Mucosa of rectum (tissue), 2 donors: ENCODE data around the gene MAPK8IP3.
A peak's percentile ranks its signal among the peaks of the same experiment; 100 is the strongest.
"Not testable (repeated sequence)": the region's sequence is repeated elsewhere in the genome, so short reads cannot be mapped to it uniquely, and the experiment has no call there.

ENCODE experiments used
- H3K27ac ChIP-seq, 2 donors: one replicate each; pipeline ENCODE4 v1.7.0; 2013; ENCODE audit warnings: inconsistent platforms in 2 of 2, low read depth in 2 of 2, low read length in 2 of 2
- H3K27me3 ChIP-seq, 2 donors: one replicate each; pipeline ENCODE4 v1.7.0; 2013; ENCODE audit warnings: low read length in 2 of 2; ENCODE audit not compliant: control insufficient read depth in 2 of 2, insufficient read depth in 2 of 2
- H3K36me3 ChIP-seq, 2 donors: one replicate each; pipeline ENCODE4 v1.7.0; 2013; ENCODE audit warnings: low read length in 2 of 2; ENCODE audit not compliant: control insufficient read depth in 2 of 2, insufficient read depth in 2 of 2
- H3K4me1 ChIP-seq, 2 donors: one replicate each; pipeline ENCODE4 v1.7.0; 2013; ENCODE audit warnings: low read length in 2 of 2, mild to moderate bottlenecking in 1 of 2; ENCODE audit not compliant: control insufficient read depth in 2 of 2, insufficient read depth in 2 of 2
- H3K4me3 ChIP-seq, 2 donors: one replicate each; pipeline ENCODE4 v1.7.0; 2013; ENCODE audit warnings: low read length in 2 of 2
- H3K9ac ChIP-seq, 2 donors: one replicate each; pipeline ENCODE4 v1.7.0; 2013; ENCODE audit warnings: low read length in 2 of 2, low read depth in 1 of 2, mild to moderate bottlenecking in 1 of 2
- H3K9me3 ChIP-seq, 2 donors: one replicate each; pipeline ENCODE4 v1.7.0; 2013; ENCODE audit warnings: low read length in 2 of 2; ENCODE audit not compliant: control insufficient read depth in 2 of 2
- donor health status: healthy.
- donor health status: Normal muscosa, but diverticular disease.

Gene MAPK8IP3

DNA sequence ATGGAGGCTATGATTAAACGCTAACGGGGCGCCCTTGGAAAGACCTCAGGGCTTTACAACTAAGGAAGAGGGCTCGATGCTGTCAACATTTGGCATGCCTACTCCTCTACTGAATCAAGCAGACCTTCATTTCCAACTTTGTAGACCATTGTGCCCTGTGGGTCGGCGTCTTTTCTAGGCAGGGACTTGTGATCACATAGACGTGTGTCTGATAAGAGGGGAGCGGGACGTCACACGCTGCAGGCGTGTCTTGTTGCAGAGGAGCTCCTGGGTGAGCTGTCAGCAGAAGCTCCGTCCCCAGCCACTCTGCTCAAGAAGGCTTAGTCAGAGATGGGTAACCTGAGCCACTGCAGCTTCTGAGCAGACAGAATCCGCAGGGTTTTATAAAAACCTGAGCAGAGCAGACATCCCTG is 2.8 kb downstream of the MAPK8IP3 start:
- Histone ChIP-seq H3K4me1 (peaks cover 7 to 20% of the 10 kb centered on the region in 2 donors), H3K27me3 (no peaks in the 10 kb centered on the region), H3K4me3 (no peak overlapping the region), H3K27ac (no peak overlapping the region), H3K36me3 (peaks cover 0 to 2% of the 10 kb centered on the region in 2 donors), H3K9me3 (no peaks in the 10 kb centered on the region), H3K9ac (no peak overlapping the region)

DNA sequence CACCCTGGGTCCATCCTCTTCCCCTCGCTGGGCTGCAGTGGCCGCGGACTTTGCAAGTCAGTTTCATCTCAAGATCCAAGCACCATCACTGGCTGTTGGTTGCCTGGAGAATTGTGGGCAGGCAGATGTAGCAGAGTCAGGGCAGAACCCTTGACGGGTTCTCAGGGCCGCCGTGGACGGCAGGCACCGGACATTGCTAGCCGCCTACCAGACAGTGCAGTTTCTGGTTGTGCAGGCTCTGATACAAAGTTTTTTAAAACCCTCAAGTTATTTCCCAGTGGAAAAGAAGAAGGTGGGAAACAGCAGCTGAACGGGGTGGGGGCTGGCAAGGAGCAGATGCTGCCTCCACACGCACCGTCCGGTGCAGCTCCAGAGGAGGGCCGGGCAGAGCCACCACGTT is 3.4 kb downstream of the MAPK8IP3 start:
- Histone ChIP-seq H3K4me1 (peaks cover 7 to 20% of the 10 kb centered on the region in 2 donors), H3K27me3 (no peaks in the 10 kb centered on the region), H3K27ac (no peak overlapping the region), H3K36me3 (peaks cover 0 to 2% of the 10 kb centered on the region in 2 donors), H3K9ac (no peak overlapping the region), H3K4me3 (no peak overlapping the region), H3K9me3 (no peaks in the 10 kb centered on the region)

DNA sequence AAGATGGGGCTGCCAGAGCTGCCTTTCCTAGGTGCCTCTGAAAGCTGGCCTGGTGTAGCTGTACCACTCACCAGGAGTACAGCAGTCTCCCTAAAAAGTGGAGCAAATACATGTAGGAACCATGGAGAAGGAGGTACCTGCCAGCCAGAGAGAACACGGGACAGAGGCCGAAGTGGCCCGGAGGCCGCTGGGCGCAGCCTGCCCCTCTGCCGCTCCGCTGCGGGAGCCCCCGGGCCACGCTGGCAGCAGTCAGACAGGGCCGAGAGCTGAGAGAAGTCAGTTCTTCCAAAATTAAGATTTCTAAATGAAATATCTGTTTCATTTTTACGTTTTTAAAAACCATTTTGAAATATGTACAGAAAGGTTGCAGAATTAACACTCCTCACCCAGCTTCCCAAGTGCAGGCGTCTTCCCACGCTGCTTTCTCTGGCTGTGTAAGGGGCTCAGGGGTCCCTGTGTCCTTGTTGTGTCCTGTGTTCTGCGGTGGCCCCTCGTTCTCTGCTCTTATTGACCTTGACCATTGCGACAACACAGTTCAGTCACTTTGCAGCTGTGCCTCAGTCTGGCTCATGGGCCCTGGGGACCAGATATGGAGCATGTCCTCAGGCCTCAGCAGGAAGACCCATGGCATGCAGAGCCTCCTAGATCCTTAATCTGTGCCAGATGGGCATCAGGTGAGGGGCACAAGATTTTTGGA is 5.0 kb downstream of the MAPK8IP3 start:
- no peak overlapping the region for H3K9ac ChIP-seq
- no peak overlapping the region for H3K27ac ChIP-seq
- no peak overlapping the region for H3K4me3 ChIP-seq
- peaks cover 0 to 2% of the 10 kb centered on the region in 2 donors for H3K36me3 ChIP-seq
- H3K4me1 ChIP-seq = peaks cover 7 to 14% of the 10 kb centered on the region in 2 donors
- no peaks in the 10 kb centered on the region for H3K27me3 ChIP-seq
- H3K9me3 ChIP-seq = no peaks in the 10 kb centered on the region

DNA sequence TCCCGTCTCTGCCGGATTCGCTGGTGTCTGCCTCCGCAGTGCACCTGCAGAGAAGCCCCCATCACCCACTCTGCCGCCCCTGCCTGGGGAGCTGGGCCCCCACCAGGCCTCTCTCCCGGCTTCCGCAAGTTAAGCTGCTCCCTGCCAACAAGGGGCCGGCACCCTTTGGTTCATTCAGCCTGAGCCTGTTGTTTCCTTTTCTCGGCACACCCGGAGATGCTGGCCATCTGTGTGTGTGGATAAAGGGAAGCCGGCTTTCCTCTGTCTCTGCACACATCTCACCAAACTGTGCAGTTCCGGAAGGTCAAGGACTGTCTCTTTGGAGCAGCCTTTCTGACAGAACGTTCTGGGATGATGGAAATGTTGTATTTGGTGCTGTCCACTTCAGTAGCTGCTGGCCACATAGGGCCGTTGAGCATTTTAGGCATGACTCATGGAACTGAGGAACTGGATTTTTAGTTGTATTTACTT is 6.8 kb downstream of the MAPK8IP3 start:
- Histone ChIP-seq H3K36me3 (peaks cover 0 to 2% of the 10 kb centered on the region in 2 donors), H3K4me1 (peaks cover 0 to 3% of the 10 kb centered on the region in 2 donors), H3K27ac (no peak overlapping the region), H3K9me3 (no peaks in the 10 kb centered on the region), H3K9ac (no peak overlapping the region), H3K4me3 (no peak overlapping the region), H3K27me3 (no peaks in the 10 kb centered on the region)

DNA sequence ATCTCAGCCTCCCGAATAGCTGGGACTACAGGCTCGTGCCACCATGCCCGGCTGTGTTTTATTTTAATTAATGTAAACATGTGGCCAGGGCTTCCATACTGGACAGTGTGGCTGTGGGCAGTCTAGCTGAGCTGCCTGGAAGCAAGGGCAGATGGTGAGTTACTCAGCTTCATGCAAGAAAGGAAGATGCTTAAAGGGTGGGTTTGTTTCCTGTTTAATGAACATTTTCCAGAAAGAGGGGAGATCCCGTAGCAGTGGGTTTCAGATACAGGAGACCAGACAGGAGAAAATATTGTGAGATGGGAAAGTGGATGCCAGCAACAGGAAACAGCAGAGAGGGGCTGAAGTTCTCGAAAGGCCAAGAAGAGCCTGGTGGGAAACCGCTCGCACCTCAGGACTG is 7.3 kb downstream of the MAPK8IP3 start:
- Histone ChIP-seq H3K4me1 (no peaks in the 10 kb centered on the region), H3K9me3 (no peaks in the 10 kb centered on the region), H3K27me3 (no peaks in the 10 kb centered on the region), H3K9ac (no peak overlapping the region), H3K27ac (peak overlapping the region in 1 of 2 donors; percentile 65), H3K4me3 (no peak overlapping the region), H3K36me3 (peaks cover 0 to 2% of the 10 kb centered on the region in 2 donors)

DNA sequence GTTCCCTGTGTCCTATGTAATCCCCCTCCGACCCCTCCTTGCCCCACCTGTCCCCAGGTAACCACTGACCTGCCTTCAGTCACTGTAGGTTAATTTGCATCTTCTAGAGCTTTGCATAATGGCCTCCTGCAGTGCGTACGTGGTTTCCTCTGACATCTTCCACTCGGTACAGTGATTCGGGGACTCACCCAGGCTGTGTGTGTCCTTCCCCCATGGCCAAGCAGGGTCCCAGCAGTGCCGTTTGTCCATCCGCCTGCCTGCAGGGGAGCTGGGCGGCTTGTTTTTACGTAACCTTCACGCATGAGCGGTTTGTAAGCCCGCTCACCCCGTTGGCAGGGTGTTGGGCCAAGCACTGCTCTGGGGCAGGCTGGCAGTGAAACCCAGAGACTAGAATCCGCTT is 7.9 kb downstream of the MAPK8IP3 start:
- Histone ChIP-seq H3K4me3 (peak overlapping the region in 1 of 2 donors; percentile 42), H3K36me3 (peaks cover 0 to 2% of the 10 kb centered on the region in 2 donors), H3K27ac (peak overlapping the region in 1 of 2 donors; percentile 65)

DNA sequence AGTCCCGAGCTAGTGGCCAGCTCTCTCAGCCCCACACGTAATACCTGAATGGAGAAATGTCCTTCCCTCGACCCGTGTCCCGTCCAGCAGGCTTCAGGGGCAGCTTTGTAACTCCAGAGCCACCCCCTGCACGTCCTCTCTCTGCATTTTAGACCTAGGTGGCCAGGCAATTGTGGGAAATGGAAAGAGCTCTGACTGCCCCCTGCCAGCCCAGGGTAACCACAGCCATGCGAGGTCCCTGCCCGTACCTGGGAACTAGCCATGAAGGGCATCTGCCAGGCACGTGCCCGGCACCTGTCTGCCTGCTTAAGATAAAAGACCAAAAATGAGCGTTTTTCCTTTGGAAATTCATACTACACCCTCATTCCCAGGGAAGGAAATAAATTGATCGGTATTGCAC is 9.2 kb downstream of the MAPK8IP3 start:
- Histone ChIP-seq H3K9ac (no peak overlapping the region), H3K27ac (no peak overlapping the region), H3K27me3 (no peaks in the 10 kb centered on the region), H3K4me1 (no peaks in the 10 kb centered on the region), H3K36me3 (peaks cover 0 to 2% of the 10 kb centered on the region in 2 donors), H3K9me3 (no peaks in the 10 kb centered on the region), H3K4me3 (no peak overlapping the region)

More for the DNA sequence above, 7.9 kb downstream of the MAPK8IP3 start:
- Histone ChIP-seq H3K9me3 (no peaks in the 10 kb centered on the region), H3K27me3 (no peaks in the 10 kb centered on the region), H3K4me1 (no peaks in the 10 kb centered on the region), H3K9ac (peak overlapping the region in 1 of 2 donors; percentile 41)

DNA sequence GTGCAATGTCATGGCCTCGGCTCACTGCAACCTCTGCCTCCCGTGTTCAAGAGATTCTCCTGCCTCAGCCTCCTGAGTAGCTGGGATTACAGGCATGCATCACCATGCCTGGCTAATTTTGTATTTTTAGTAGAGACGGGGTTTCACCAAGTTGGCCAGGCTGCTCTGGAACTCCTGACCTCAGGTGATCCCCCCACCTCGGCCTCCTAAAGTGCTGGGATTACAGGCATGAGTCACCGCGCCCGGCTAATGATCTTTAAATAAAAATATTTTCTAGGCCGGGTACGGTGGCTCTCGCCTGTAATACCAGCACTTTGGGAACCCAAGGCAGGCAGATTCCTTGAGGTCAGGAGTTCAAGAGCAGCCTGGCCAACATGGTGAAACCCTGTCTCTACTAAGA is 12.2 kb downstream of the MAPK8IP3 start:
- not testable (repeated sequence) for H3K9ac ChIP-seq, H3K36me3 ChIP-seq, H3K9me3 ChIP-seq, H3K4me3 ChIP-seq, H3K4me1 ChIP-seq, H3K27ac ChIP-seq, H3K27me3 ChIP-seq

DNA sequence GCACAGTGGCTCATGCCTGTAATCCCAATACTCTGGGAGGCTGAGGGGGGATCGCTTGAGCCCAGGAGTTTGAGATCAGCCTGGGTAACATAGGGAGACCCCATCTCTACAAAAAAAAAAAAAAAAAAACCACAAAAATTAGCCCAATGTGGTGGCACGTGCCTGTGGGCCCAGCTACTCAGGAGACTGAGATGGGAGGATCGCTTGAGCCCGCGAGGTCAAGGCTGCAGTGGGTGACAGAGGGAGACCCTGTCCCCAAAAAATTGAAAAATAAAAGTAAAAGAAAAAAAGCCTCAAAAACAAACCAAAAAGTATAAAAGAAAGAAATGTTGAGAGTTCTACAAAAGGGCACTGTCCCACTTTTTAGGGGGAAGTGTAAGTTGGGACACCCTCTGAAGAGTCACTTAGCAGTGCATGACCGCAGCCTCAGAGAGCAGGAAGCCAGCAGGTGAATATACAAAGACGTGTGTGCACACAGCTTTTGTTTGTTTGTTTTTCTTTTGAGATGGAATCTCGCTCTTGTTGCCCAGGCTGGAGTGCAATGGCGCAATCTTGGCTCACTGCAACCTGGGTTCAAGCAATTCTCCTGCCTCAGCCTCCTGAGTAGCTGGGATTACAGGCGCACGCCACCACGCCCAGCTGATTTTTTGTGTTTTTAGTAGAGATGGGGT is 13.7 kb downstream of the MAPK8IP3 start:
- not testable (repeated sequence) for H3K27me3 ChIP-seq, H3K36me3 ChIP-seq, H3K4me3 ChIP-seq, H3K9me3 ChIP-seq, H3K9ac ChIP-seq, H3K27ac ChIP-seq
- peaks cover 2 to 10% of the 10 kb centered on the region in 2 donors for H3K4me1 ChIP-seq

DNA sequence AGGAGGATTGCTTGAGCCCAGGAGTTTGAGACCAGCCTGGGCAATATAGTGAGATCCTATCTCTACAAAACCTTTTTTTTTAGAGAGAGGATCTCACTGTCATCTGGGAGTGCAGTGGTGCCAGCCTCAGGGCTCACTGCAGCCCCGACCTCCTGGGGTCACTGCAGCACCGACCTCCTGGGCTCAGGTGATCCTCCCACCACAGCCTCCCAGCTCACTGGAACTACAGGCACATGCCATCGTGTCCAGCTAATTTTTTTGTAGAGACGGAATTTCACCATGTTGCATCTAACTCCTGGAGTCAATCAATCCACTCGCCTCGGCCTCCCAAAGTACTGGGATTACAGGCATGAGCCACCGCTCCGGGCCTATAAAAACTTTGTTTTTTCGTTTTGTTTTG is 15.4 kb downstream of the MAPK8IP3 start:
- Histone ChIP-seq H3K4me1 (peaks cover 2 to 10% of the 10 kb centered on the region in 2 donors), H3K27me3 (no peaks in the 10 kb centered on the region), H3K9me3 (no peaks in the 10 kb centered on the region), H3K4me3 (no peak overlapping the region), H3K36me3 (peaks cover 4 to 10% of the 10 kb centered on the region in 2 donors), H3K27ac (no peak overlapping the region), H3K9ac (no peak overlapping the region)
